NCI-H748 treated with DMSO at 0.1 percent for 48 hours (cell line): ENCODE results near the gene LRP6.

Experiments used
- DNase-seq: peaks from one replicate; lab custom pipeline; 2025; lab: John Stamatoyannopoulos, UW

LRP6 gene

GRCh38 chr12:12072064-12072760 lies 194.6 kb downstream of the LRP6 start:
- DNase-seq, result no peak

- DNase-seq, result no peak
These were observed 195.9 kb downstream of the LRP6 start, which contains the start of gene BCL2L14 for GRCh38 chr12:12070674-12071656. Gene BCL2L14 (plus strand): TSS chr12:12070939. CDS start chr12:12079306, 8,367 bp downstream.

GRCh38 chr12:12069821-12070548 lies 196.9 kb downstream of the LRP6 start:
- DNase-seq, result no peak

GRCh38 chr12:12068751-12069150 lies 198.1 kb downstream of the LRP6 start:
- no peak for DNase-seq
